SK-N-SH (cell line): ENCODE results near the gene ACP5.

ENCODE experiments used
- CTCF ChIP-seq: fragments of 200-600 bp; sonication (generic); IDR thresholded peaks from 2 replicates; pipeline ENCODE4 v1.6.1; 2017; ENCODE audit warnings: antibody characterized with exemption, mild to moderate bottlenecking, moderate library complexity
- EZH2phosphoT487 ChIP-seq: fragments of 200-600 bp; sonication (generic); IDR thresholded peaks from 2 replicates; pipeline ENCODE4 v1.6.1; 2017; ENCODE audit warnings: low read depth, mixed run types, mild to moderate bottlenecking, antibody characterized with exemption, moderate library complexity, borderline replicate concordance
- FOXM1 ChIP-seq: IDR thresholded peaks from 2 replicates; pipeline ENCODE4 v1.4.0; 2012; ENCODE audit warnings: low read depth, mild to moderate bottlenecking
- MXI1 ChIP-seq: IDR thresholded peaks from 2 replicates; pipeline ENCODE4 v1.6.1; 2012; ENCODE audit warnings: mild to moderate bottlenecking, low read depth, low read length, improper control_type of control experiment
- PBX3 ChIP-seq: IDR thresholded peaks from 2 replicates; pipeline ENCODE4; 2012
- POLR2AphosphoS5 ChIP-seq: IDR thresholded peaks from 2 replicates; pipeline ENCODE4 v1.6.1; 2012; ENCODE audit warnings: low read depth, low read length
- RCOR1 ChIP-seq: fragments of 150-350 bp; IDR thresholded peaks from 2 replicates; pipeline ENCODE4 v1.6.1; 2017; ENCODE audit warnings: antibody characterized with exemption, low read length
- RFX5 ChIP-seq: IDR thresholded peaks from 2 replicates; pipeline ENCODE4 v1.6.1; 2012; ENCODE audit warnings: mild to moderate bottlenecking, improper control_type of control experiment, low read length
- TAF1 ChIP-seq: IDR thresholded peaks from 2 replicates; pipeline ENCODE4 v1.6.1; 2012; ENCODE audit warnings: low read depth, mild to moderate bottlenecking, low read length, moderate library complexity, borderline replicate concordance
- USF2 ChIP-seq: fragments of 150-350 bp; IDR thresholded peaks from 2 replicates; pipeline ENCODE4 v1.6.1; 2017; ENCODE audit warnings: antibody characterized with exemption, low read length, low read depth, borderline replicate concordance
- TF ChIP-seq, protein P1 (sequence below): IDR thresholded peaks from 2 replicates; pipeline ENCODE4 v1.4.0; 2012; ENCODE audit warnings: low read depth

DNA sequence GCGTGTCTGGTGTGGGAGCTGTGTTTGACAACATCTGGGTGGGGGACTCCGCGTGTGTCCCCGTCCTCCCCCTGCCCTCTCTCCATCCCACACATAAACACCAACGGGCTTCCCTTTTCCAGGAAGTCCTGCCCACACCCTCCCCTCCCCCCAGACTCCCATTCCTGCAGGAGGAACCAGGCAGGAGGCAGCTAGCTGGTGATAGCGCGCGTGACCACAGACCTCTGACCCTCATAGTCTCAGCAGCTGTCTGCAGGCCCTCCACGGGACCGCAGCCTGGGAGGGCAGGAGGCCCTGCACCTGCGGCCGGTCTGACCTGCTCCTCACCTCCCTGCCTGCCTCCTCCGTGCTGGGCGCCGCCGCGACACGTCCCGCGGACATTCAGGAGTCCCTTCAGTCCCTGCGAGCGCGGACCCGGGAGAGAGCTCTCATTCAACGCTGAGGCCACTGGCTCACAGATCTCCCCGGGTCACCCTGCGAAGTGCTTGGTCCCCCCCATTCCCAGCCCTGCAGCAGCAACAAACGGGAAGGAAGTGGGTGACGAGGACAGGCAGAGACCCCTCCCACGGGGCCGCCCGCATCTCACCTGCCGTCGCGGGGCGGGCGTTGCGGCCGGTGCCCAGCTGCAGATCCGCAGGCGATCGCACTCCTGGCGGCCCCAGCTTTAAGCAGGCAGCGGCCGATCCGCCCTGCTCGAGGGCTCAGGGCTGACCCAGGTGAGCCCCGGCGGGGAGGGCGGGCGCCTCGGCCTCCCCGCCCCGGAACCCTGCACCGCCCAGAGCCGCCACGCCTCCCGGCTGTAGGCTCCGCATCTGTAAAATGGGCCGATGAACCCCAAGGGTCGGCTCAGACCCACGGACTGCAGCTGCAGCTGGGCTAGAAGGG is 1.1 kb upstream of the ACP5 start:
- TF ChIP-seq CTCF, result no peak
- no peak for TF ChIP-seq MXI1
- no peak for TF ChIP-seq RFX5
- TF ChIP-seq PBX3, result no peak
- TF ChIP-seq POLR2AphosphoS5, result no peak
- TF ChIP-seq FOXM1, result no peak
- TF ChIP-seq, protein P1, sequence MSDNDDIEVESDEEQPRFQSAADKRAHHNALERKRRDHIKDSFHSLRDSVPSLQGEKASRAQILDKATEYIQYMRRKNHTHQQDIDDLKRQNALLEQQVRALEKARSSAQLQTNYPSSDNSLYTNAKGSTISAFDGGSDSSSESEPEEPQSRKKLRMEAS, result no peak
- TF ChIP-seq EZH2phosphoT487, result no peak
- no peak for TF ChIP-seq RCOR1
- TF ChIP-seq USF2, result no peak
- TF ChIP-seq TAF1, result no peak
